Activated CD8-positive, alpha-beta T cell treated with anti-CD3 and anti-CD28 coated beads, Interleukin-2, amount 10 ng/mL, durations not matched to agents 7 days and 5 days (primary cell): Measurements from ENCODE around the gene OSER1. TPM values are rescaled to one million over a fixed set of nuclear protein-coding genes. Genes with fewer than 3 reads are reported as not detected.

Source experiments
- ATAC-seq: fragments of 150-1000 bp; cut with Tn5 transposase; one replicate; pipeline ENCODE4 v1.10.0; 2021; ENCODE audit warnings: moderate library complexity
- CTCF ChIA-PET: fragments of 350-600 bp; sonication (Branson Sonifier 250); formaldehyde crosslinking; loops from one replicate; lab custom pipeline; 2021; ENCODE audit warnings: antibody characterized with exemption; lab: Charles Lee
- POLR2A ChIA-PET: fragments of 350-600 bp; sonication (Branson Sonifier 250); formaldehyde crosslinking; loops from one replicate; lab custom pipeline; 2021; ENCODE audit warnings: antibody characterized with exemption; lab: Charles Lee
- DNase-seq: peaks from one replicate; pipeline ENCODE4 v3.0.0-alpha.2; 2020
- H3K27ac Mint-ChIP-seq: one replicate; pipeline ENCODE4 v1.8.0; 2021; ENCODE audit warnings: mild to moderate bottlenecking, mixed read lengths
- H3K27me3 Mint-ChIP-seq: one replicate; pipeline ENCODE4 v1.8.0; 2021; ENCODE audit warnings: low read depth, mixed read lengths
- H3K36me3 Mint-ChIP-seq: one replicate; pipeline ENCODE4 v1.8.0; 2021; ENCODE audit warnings: low read depth, mixed read lengths
- H3K4me1 Mint-ChIP-seq: one replicate; pipeline ENCODE4 v1.8.0; 2021; ENCODE audit warnings: low read depth, mixed read lengths
- H3K4me3 Mint-ChIP-seq: one replicate; pipeline ENCODE4 v1.8.0; 2021; ENCODE audit warnings: mild to moderate bottlenecking, mixed read lengths
- H3K9me3 Mint-ChIP-seq: one replicate; pipeline ENCODE4 v1.8.0; 2022; ENCODE audit warnings: mixed read lengths; ENCODE audit not compliant: insufficient read depth
- total RNA-seq, 2 experiments: library from RNA; stranded (reverse); gene quantifications; one replicate each; pipeline ENCODE4 v1.2.3, GENCODE V29; 2021

OSER1 gene
- total RNA-seq, 2 experiments from 2014 or later = 19.1 to 19.9 TPM

DNA sequence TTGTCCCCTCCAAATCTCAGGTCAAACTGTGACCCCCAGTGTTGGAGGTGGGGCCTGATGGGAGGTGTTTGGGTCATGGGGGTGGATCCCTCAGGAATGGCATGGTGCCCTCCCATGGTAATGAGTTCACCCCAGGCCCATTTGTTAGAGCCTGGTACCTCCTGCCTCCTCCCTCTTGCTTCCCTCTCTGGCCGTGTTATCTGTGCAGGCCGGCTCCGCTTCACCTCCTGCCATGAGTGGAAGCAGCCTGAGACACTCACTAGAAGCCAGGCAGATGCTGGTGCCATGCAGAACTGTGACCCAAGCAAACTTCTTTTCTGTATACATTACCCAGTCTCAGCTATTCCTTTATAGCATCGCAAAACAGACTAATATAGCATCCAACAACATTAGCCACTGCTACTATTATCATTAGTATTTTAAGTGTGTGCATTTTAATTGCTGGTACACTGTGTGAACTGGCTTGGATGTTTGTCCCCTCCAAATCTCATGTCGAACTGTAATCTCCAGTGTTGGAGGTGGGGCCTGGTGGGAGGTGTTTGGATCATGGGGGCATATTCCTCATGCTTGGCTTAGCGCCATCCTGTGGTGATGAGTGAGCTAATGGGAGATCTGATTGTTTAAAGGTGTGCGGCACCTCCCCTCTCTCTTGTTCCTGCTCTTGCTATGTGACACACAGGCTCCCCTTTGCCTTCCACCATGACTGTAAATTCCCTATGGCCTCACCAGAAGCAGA lies 12.2 kb upstream of the OSER1 start:
- Mint-ChIP-seq H3K4me1 (peaks cover 26% of the 10 kb centered on the region), H3K27ac (no peak overlapping the region), H3K9me3 (no peaks in the 10 kb centered on the region), H3K36me3 (no peaks in the 10 kb centered on the region), H3K27me3 (no peaks in the 10 kb centered on the region), H3K4me3 (no peak overlapping the region)
- ATAC-seq = no peak
- no peak for DNase-seq
- POLR2A ChIA-PET = no interaction called here
- CTCF ChIA-PET = interaction anchor here (1.8 to 15.8 kb wide), 2 partner anchors 89 to 106 kb away, joined by 5 to 529 read pairs; partner anchors contain the start of gene FITM2

DNA sequence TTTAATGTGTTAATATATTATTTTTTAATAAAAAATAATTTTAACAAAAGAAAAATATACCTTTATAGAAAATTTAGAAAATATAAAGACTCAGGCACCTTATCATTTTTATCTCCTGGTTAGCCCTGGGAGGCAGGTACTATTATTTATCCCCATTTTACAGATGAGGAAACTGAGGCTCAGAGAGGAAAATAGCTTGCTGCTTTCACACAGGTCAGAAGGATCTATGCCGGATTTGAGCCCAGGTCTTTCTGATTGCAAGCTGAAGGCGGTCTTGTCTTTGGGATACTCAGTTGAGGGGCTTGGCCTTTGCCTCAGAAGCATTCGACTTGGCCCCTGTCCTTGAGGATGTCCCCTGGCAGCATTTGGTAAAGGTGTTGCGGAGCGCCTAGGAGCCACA lies 11.5 kb upstream of the OSER1 start:
- no peak for DNase-seq
- ChIA-PET POLR2A (no interaction called here), CTCF (interaction anchor here (15.8 kb wide), 1 partner anchor 90 kb away, joined by 529 read pairs; the partner anchor contains the start of gene FITM2)
- no peaks in the 10 kb centered on the region for H3K27me3 Mint-ChIP-seq
- no peak for ATAC-seq
- no peaks in the 10 kb centered on the region for H3K36me3 Mint-ChIP-seq
- no peaks in the 10 kb centered on the region for H3K9me3 Mint-ChIP-seq
- H3K27ac Mint-ChIP-seq = no peak overlapping the region
- peaks cover 34% of the 10 kb centered on the region for H3K4me1 Mint-ChIP-seq
- no peak overlapping the region for H3K4me3 Mint-ChIP-seq

DNA sequence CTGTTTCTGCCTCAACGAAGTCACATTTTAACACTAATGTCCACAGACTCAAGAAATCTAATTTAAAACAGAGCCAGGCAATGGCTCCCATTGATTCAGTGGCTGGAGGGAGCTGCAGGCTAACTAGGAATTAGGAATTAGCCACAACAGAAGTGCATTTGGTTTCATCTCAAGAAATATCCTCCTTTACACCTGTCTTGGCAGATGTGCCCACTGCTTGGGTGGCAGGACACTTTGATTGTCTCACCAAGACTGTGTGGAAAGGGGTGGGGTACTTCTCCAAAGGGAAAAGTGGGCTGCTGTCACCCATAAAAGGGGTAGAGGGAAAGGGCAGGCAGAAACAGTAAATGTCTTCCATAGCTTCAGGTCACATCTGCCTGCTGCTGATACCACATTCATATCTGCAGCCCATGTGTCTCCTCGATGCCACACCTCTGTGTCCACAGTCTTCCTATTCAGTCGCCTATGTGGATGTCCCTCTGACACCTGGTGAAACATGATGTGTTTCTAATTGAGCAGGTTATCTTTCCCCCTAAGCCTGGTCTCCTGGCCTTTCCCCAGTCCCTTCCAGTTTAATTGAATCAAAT lies 10.9 kb upstream of the OSER1 start:
- H3K4me3 Mint-ChIP-seq = no peak overlapping the region
- no peaks in the 10 kb centered on the region for H3K36me3 Mint-ChIP-seq
- H3K27ac Mint-ChIP-seq = peak overlapping the region; percentile 59
- ATAC-seq = no peak
- H3K27me3 Mint-ChIP-seq = no peaks in the 10 kb centered on the region
- H3K4me1 Mint-ChIP-seq = peaks cover 39% of the 10 kb centered on the region
- ChIA-PET CTCF (interaction anchor here (15.8 kb wide), 1 partner anchor 90 kb away, joined by 529 read pairs; the partner anchor contains the start of gene FITM2), POLR2A (no interaction called here)
- H3K9me3 Mint-ChIP-seq = no peaks in the 10 kb centered on the region
- DNase-seq = no peak

DNA sequence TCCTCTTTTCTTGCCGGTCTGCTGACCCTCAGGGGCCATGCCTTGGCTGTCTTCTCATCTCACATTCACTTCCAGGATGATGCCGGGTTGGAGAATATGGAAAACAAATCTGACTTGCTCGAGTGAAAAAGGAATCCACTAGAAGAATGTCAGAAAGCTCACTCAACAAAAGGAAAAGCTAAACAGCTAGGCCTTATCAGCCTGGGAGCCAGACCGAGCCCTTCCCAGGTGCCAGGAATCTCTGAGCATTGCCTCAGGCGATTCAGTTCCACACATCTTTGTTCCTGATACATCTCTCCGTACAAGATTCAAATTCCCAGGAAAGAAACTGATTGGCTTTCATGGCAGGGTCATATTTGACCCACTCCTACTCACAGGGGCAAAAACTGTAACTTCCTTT lies 9.2 kb upstream of the OSER1 start:
- DNase-seq (no peak), ATAC-seq (no peak)
- Mint-ChIP-seq H3K4me1 (peaks cover 54% of the 10 kb centered on the region), H3K27me3 (no peaks in the 10 kb centered on the region), H3K27ac (peak overlapping the region; percentile 86), H3K4me3 (peak overlapping the region; percentile 62), H3K36me3 (peaks cover 3% of the 10 kb centered on the region), H3K9me3 (no peaks in the 10 kb centered on the region)
- POLR2A ChIA-PET = no interaction called here
- CTCF ChIA-PET = interaction anchor here (1.7 to 15.8 kb wide), 7 partner anchors 9 to 242 kb away, joined by 6 to 529 read pairs (median 17); partner anchors contain the start of genes FITM2 and OSER1

DNA sequence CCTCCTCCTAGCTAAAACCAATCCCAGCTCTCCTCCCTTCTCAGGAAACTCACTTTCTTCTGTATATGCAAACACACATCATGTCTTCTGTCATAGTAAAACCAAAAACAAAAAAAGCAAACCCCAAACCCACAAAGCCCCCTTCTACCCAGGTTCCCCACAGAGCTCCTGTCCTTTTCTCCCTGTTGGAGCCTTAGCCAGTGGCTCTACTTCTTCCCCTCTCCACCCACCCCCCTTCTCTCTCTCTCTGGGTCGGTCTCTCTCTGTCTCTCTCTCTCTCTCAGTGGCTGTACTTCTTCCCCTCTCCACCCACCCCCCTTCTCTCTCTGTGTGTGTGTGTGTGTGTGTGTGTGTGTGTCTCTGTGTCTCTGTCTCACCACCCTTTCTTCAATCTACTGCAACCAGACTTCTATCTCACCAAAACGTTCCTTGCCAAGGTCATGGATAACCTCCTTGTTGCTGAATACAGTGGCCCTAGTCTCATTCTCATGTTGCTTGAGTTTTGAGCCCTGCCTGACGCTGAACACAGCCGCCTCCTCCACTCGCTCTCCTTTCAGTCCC lies 8.7 kb upstream of the OSER1 start:
- CTCF ChIA-PET = interaction anchor here (0.7 to 15.8 kb wide), 24 partner anchors 9 to 453 kb away, joined by 3 to 529 read pairs (median 6); partner anchors contain the start of genes FITM2 and OSER1
- peak; percentile 20 for ATAC-seq

DNA sequence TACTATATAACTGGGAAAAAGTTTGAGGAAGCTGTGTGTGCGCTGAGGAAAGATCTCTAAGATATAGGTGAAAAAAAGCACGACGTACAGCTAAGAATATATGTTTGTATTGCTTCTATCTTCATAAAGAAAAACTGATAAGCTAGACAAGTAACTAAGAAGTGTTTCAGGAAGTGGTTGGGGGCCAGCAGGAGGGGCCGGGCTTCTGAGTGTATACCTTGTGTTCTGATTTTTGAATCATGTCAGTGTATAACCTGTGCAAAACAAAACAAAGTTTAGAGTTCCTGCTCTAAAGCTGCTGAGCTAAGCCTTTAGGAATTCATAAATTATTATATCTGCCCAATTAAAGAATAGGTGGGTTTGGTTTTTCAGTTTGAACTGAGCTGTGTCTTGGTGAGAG lies 7.9 kb upstream of the OSER1 start:
- CTCF ChIA-PET = interaction anchor here (0.7 to 15.8 kb wide), 42 partner anchors 8 to 454 kb away, joined by 3 to 529 read pairs (median 5); partner anchors contain the start of genes FITM2, OSER1, SERINC3 and TTPAL
- H3K4me1 Mint-ChIP-seq = peaks cover 54% of the 10 kb centered on the region

More for the DNA sequence above, 8.7 kb upstream of the OSER1 start:
- DNase-seq = peak; percentile 33
- POLR2A ChIA-PET = interaction anchor here (0.7 to 2.7 kb wide), 3 partner anchors 9 to 1662 kb away, joined by 3 to 17 read pairs (median 10); partner anchors contain the start of genes FITM2 and OSER1
- Mint-ChIP-seq H3K36me3 (peaks cover 3% of the 10 kb centered on the region), H3K4me1 (peaks cover 54% of the 10 kb centered on the region), H3K9me3 (no peaks in the 10 kb centered on the region), H3K27me3 (no peaks in the 10 kb centered on the region), H3K27ac (peak overlapping the region; percentile 86), H3K4me3 (peak overlapping the region; percentile 62)

DNA sequence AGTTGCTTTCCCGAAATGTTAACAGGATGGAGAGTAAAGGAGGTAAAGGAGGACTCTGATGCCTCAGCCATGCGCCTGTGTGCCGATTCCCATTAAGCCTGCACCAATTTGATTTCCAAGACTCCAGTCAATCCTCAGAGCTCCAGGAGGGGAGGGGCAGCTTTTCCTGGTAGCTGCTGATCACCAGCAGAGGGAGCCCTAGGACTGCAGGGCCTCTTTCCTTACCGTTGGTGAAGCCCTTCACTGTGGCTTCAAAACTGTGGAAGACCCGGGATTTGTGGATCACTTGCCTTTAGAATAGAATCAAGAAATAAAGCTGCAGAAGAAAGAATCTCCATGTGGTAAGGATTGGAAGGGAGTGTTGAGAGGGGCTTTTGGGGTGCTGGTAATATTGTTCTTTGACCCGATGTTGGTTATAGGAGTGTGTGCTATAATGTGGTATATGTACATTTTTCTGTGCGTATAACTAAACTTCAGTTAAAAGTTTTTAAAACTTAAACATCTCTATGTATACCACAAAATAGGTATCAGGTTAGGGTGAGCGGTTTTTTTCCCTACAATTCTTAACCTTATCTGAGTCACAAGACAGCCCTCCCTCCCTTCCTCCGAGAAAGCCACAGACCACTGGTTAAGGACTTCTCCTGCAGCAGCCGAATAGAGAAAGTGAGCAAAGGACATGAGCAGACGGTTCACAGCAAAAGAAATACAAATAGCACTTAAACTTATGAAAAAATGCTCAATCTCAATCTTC lies 6.9 kb upstream of the OSER1 start:
- DNase-seq = peak; percentile 80
- peak overlapping the region; percentile 62 for H3K4me3 Mint-ChIP-seq
- no peaks in the 10 kb centered on the region for H3K9me3 Mint-ChIP-seq
- H3K27ac Mint-ChIP-seq = peak overlapping the region; percentile 86
- peaks cover 54% of the 10 kb centered on the region for H3K4me1 Mint-ChIP-seq
- H3K36me3 Mint-ChIP-seq = peaks cover 3% of the 10 kb centered on the region
- ChIA-PET CTCF (interaction anchor here (0.6 to 15.8 kb wide), 63 partner anchors 7 to 649 kb away, joined by 3 to 529 read pairs (median 4); partner anchors contain the start of genes FITM2, OSER1, SERINC3 and TTPAL), POLR2A (interaction anchor here (0.5 to 2.7 kb wide), 2 partner anchors 94 to 294 kb away, joined by 3 to 17 read pairs; partner anchors contain the start of gene FITM2)
- no peaks in the 10 kb centered on the region for H3K27me3 Mint-ChIP-seq
- ATAC-seq = peak; percentile 57

More for the DNA sequence above, 7.9 kb upstream of the OSER1 start:
- Mint-ChIP-seq H3K4me3 (peak overlapping the region; percentile 62), H3K9me3 (no peaks in the 10 kb centered on the region), H3K27ac (peak overlapping the region; percentile 86), H3K27me3 (no peaks in the 10 kb centered on the region), H3K36me3 (peaks cover 3% of the 10 kb centered on the region)
- peak; percentile 55 for ATAC-seq
- peak; percentile 70 for DNase-seq
- POLR2A ChIA-PET = interaction anchor here (1.2 to 2.7 kb wide), 2 partner anchors 8 to 93 kb away, joined by 10 to 17 read pairs; partner anchors contain the start of genes FITM2 and OSER1

DNA sequence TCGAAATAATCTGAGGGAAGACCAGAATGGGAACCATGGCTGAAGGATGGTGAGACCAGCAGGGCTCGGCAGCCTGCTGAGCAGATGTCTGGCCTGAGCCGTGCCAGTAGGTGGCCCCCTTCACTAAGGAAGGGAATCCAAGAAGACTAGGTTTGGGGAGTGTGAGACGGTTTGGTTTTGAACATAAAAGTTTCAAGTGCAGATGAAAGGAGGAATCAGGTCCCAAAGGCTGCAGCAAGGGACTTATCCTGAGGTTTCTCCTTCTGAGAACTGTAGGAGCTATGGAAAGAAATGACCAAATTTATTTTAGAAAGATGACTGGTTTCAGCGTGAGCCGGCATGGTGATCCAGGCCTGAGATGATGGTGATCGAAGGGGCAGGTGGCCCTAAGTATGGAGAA lies 4.6 kb upstream of the OSER1 start:
- H3K27ac Mint-ChIP-seq = peak overlapping the region; percentile 2
- no peaks in the 10 kb centered on the region for H3K9me3 Mint-ChIP-seq
- no peaks in the 10 kb centered on the region for H3K27me3 Mint-ChIP-seq
- CTCF ChIA-PET = interaction anchor here (0.8 to 15.8 kb wide), 19 partner anchors 9 to 766 kb away, joined by 3 to 529 read pairs (median 6); partner anchors contain the start of gene FITM2
- ATAC-seq = peak; percentile 18
- POLR2A ChIA-PET = no interaction called here
- H3K36me3 Mint-ChIP-seq = peaks cover 3% of the 10 kb centered on the region
- no peak overlapping the region for H3K4me3 Mint-ChIP-seq
- H3K4me1 Mint-ChIP-seq = peaks cover 65% of the 10 kb centered on the region
- DNase-seq = peak; percentile 85

DNA sequence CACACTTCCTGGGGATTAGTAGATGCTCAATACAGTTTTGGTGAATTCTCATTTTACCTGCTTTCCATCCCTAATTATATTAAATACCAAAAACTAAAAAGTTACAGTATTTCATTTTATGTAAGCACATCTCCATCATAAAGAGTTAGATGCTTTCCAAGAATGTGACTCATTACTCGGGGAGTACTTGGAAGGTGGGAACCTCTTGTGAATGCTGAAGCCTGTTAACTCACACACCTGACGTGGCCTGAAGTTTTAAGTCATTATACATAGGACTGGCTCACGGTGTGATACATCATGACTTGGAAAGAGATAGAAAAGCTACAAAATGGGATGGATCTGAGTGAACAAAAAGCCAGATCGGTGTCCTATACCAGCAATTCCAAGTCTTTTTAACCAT lies 2.2 kb upstream of the OSER1 start:
- POLR2A ChIA-PET = no interaction called here
- peaks cover 3% of the 10 kb centered on the region for H3K36me3 Mint-ChIP-seq
- H3K4me1 Mint-ChIP-seq = peaks cover 63% of the 10 kb centered on the region
- DNase-seq = no peak
- H3K27ac Mint-ChIP-seq = no peak overlapping the region
- no peaks in the 10 kb centered on the region for H3K9me3 Mint-ChIP-seq
- CTCF ChIA-PET = interaction anchor here (0.6 to 15.8 kb wide), 10 partner anchors 16 to 399 kb away, joined by 3 to 529 read pairs (median 4); partner anchors contain the start of gene FITM2
- ATAC-seq = no peak
- H3K27me3 Mint-ChIP-seq = no peaks in the 10 kb centered on the region
- no peak overlapping the region for H3K4me3 Mint-ChIP-seq

DNA sequence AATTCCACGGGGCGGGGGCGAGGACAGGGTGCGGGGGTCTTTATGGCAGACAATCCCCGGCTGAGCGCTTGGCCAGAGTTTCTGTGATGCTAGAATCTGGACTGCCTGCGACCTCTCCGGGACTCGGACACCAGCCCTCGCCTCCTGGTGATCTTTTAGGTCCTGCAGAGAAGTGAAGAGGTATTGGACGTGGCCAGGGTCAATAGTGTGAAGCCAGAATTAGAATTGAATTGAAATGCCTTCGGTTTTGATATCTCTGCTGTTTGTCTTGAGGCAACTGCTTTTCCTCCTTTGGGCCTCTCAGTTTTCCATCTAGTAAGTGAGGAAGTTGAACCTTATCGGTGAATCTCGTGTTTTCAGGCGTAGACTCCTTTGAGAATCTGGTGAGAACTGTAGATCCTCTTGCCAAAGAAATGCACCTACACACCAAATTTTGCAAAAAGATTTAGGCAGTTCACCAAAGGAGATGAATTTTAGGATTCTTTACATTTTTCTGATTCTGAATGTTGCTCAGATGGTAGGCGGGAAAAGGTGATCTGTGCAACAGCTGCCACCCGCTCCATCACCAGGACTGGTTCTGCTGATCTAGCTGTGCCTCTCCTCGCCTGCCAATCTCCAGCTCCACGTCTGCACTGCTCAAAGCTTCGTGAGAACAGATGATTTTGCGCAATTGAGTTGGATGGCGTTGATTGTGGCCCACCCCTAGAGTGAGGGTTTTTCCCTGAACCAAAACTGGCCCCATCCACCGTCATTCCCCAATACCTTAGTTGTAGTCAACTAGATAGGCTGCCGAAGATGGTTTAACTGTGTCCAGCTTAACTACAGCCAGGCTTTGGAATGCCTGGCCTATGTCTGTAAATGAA lies 837 bp upstream of the OSER1 start:
- no peaks in the 10 kb centered on the region for H3K27me3 Mint-ChIP-seq
- H3K27ac Mint-ChIP-seq = peak overlapping the region; percentile 88
- ATAC-seq = no peak
- H3K4me1 Mint-ChIP-seq = peaks cover 59% of the 10 kb centered on the region
- ChIA-PET POLR2A (no interaction called here), CTCF (interaction anchor here (1.4 to 15.8 kb wide), 6 partner anchors 22 to 399 kb away, joined by 3 to 529 read pairs (median 8); partner anchors contain the start of gene FITM2)
- peak overlapping the region; percentile 90 for H3K4me3 Mint-ChIP-seq
- H3K9me3 Mint-ChIP-seq = no peaks in the 10 kb centered on the region
- H3K36me3 Mint-ChIP-seq = peaks cover 6% of the 10 kb centered on the region
- DNase-seq = no peak
